Liver (tissue), 9 donors: Measurements from ENCODE around the gene POC1A. TPM values are rescaled to one million over a fixed set of nuclear protein-coding genes. Genes with fewer than 3 reads are reported as not detected.

Experiments used
- DNase-seq: peaks from one replicate; pipeline ENCODE4 v3.0.0-alpha.2; 2017; ENCODE audit warnings: low spot score
- H3K27ac ChIP-seq, 2 donors: one replicate each; pipeline ENCODE4 v1.7.0; 2013; ENCODE audit warnings: inconsistent platforms in 2 of 2, low read length in 2 of 2, control low read depth in 1 of 2, low read depth in 1 of 2, mild to moderate bottlenecking in 1 of 2
- H3K27me3 ChIP-seq, 4 donors: one replicate each; pipeline versions ENCODE4 v1.6.1 to v1.7.0; 2013; ENCODE audit warnings: low read length in 3 of 4, inconsistent platforms in 1 of 4, mild to moderate bottlenecking in 1 of 4, moderate library complexity in 1 of 4; ENCODE audit not compliant: control insufficient read depth in 4 of 4, insufficient read depth in 4 of 4
- H3K36me3 ChIP-seq, 4 donors: one replicate each; pipeline versions ENCODE4 v1.6.1 to v1.7.0; 2013; ENCODE audit warnings: low read length in 3 of 4, mild to moderate bottlenecking in 3 of 4, low read depth in 1 of 4, moderate library complexity in 1 of 4; ENCODE audit not compliant: control insufficient read depth in 4 of 4, insufficient read depth in 3 of 4
- H3K4me1 ChIP-seq, 4 donors: one replicate each; pipeline versions ENCODE4 v1.6.1 to v1.7.0; 2013; ENCODE audit warnings: low read length in 3 of 4, mild to moderate bottlenecking in 3 of 4, moderate library complexity in 1 of 4; ENCODE audit not compliant: control insufficient read depth in 4 of 4, insufficient read depth in 4 of 4
- H3K4me3 ChIP-seq, 3 donors: one replicate each; pipeline versions ENCODE4 v1.6.1 to v1.7.0; 2013; ENCODE audit warnings: low read length in 3 of 3, control low read depth in 1 of 3, low read depth in 1 of 3, mild to moderate bottlenecking in 1 of 3
- H3K9ac ChIP-seq, 2 donors: one replicate each; pipeline ENCODE4 v1.7.0; 2013; ENCODE audit warnings: low read length in 2 of 2, mild to moderate bottlenecking in 2 of 2, moderate library complexity in 2 of 2, control low read depth in 1 of 2, low read depth in 1 of 2
- H3K9me3 ChIP-seq, 4 donors: one replicate each; pipeline versions ENCODE4 v1.6.1 to v1.7.0; 2013; ENCODE audit warnings: low read length in 3 of 4; ENCODE audit not compliant: control insufficient read depth in 4 of 4
- EGR1 ChIP-seq, 2 donors: IDR thresholded peaks; 2 replicates each; pipeline ENCODE4 v1.6.1; 2016 to 2018; ENCODE audit warnings: antibody characterized with exemption in 2 of 2, low read depth in 2 of 2
- FOXA1 ChIP-seq: IDR thresholded peaks from 2 replicates; pipeline ENCODE4 v1.6.1; 2016; ENCODE audit warnings: antibody characterized with exemption
- FOXA2 ChIP-seq: IDR thresholded peaks from 2 replicates; pipeline ENCODE4 v1.6.1; 2016; ENCODE audit warnings: antibody characterized with exemption
- GABPA ChIP-seq, 2 donors: IDR thresholded peaks in 1 of 2; conservative IDR thresholded peaks in 1 of 2; 2 replicates each; pipeline ENCODE4 v1.6.1; 2016; ENCODE audit warnings: antibody characterized with exemption in 2 of 2, mild to moderate bottlenecking in 1 of 2, moderate library complexity in 1 of 2
- HNF4G ChIP-seq: IDR thresholded peaks from 2 replicates; pipeline ENCODE4 v1.6.1; 2016; ENCODE audit warnings: antibody characterized with exemption
- JUND ChIP-seq, 2 donors: IDR thresholded peaks; 2 replicates each; pipeline ENCODE4 v1.6.1; 2016; ENCODE audit warnings: antibody characterized with exemption in 2 of 2
- NR2F2 ChIP-seq: IDR thresholded peaks from 2 replicates; pipeline ENCODE4 v1.6.1; 2016; ENCODE audit warnings: antibody characterized with exemption
- RAD21 ChIP-seq, 2 donors: IDR thresholded peaks; 2 replicates each; pipeline ENCODE4 v1.6.1; 2016; ENCODE audit warnings: antibody characterized with exemption in 2 of 2, mild to moderate bottlenecking in 2 of 2
- RXRA ChIP-seq, 2 donors: IDR thresholded peaks; 2 replicates each; pipeline ENCODE4 v1.6.1; 2017 to 2018; ENCODE audit warnings: antibody characterized with exemption in 2 of 2, mild to moderate bottlenecking in 1 of 2
- SP1 ChIP-seq: IDR thresholded peaks from 2 replicates; pipeline ENCODE4 v1.6.1; 2018; ENCODE audit warnings: antibody characterized with exemption, mild to moderate bottlenecking
- WGBS: extraction: QIAGEN DNeasy Blood & Tissue Kit; methylation state at CpG from one replicate; pipeline ENCODE4 v1.1.7; 2013; 5-methylcytosine and 5-hydroxymethylcytosine counted together
- polyA plus RNA-seq, 2 donors: library from polyadenylated mRNA; stranded (reverse) in 1 of 2; unstranded in 1 of 2; fragments of 200-250 nt in 1 of 2; fragments of >200 nt in 1 of 2; fragmentation: Nextera tagmentation in 1 of 2; extraction: Ambion mirVana in 1 of 2; gene quantifications; one replicate each; pipeline versions ENCODE4 v1.2.1 to v1.2.3, GENCODE V29; 2013 to 2015
- total RNA-seq, 2 donors: library from RNA; depleted of rRNA; stranded (reverse); fragments of >200 nt; gene quantifications; one replicate each; pipeline ENCODE4 v1.2.3, GENCODE V29; 2014
- TF ChIP-seq, protein P1 (sequence below): fragments of 150-350 bp; IDR thresholded peaks from 2 replicates; pipeline ENCODE4 v1.5.1; 2017; ENCODE audit warnings: improper control_type of control experiment, low read depth, low read length; ENCODE audit not compliant: missing input control
- TF ChIP-seq, protein P2 (sequence below): IDR thresholded peaks from 2 replicates; pipeline ENCODE4 v1.6.1; 2016; ENCODE audit warnings: antibody characterized with exemption
- TF ChIP-seq, protein P3 (sequence below): IDR thresholded peaks from 2 replicates; pipeline ENCODE4 v1.6.1; 2016; ENCODE audit warnings: antibody characterized with exemption
- TF ChIP-seq, protein P4 (sequence below): IDR thresholded peaks from 2 replicates; pipeline ENCODE4 v1.6.1; 2016; ENCODE audit warnings: antibody characterized with exemption
- TF ChIP-seq, protein P5 (sequence below): IDR thresholded peaks from 2 replicates; pipeline ENCODE4 v1.6.1; 2016; ENCODE audit warnings: antibody characterized with exemption, mild to moderate bottlenecking
- donor health status: healthy.
- donor health status: healthy.
- donor health status: healthy.
- donor health status: healthy.
- donor health status: healthy.

POC1A gene
- total and polyA plus RNA-seq, 4 donors: 1.4 to 12.7 (median 4.8) TPM

DNA sequence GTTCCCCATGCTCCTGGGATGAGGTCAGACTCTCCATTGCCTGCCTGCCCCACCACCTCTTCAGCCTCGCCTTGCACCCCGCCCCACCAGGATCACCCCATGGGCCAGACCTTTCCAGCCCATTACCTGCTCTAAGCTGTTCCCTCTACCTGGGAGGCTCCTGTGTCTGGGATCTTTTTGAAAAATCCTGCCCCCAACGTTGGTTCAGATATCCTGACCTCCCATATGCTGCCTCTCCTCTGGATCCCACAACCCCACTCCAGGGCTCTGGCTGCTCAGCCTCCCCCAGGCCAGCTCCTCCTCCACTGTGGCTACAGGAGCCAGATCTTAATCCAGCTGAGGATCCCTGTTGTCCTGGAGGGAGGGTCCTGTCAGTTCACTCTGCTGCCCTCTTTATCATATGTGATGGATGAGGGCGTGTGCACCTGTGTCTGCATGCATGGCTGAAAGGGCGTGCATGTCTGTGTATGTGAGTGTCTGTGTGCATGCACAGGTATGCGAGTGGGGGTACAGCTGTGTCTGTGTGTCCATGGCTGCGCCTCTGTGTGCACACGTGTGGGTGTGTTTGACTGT is 22.0 kb upstream of the POC1A start:
- Histone ChIP-seq H3K9ac (peak overlapping the region in 1 of 2 donors; percentile 71), H3K4me1 (peaks cover 12 to 27% (median 22%) of the 10 kb centered on the region in 4 donors), H3K4me3 (no peak overlapping the region), H3K27me3 (no peaks in the 10 kb centered on the region), H3K36me3 (no peaks in the 10 kb centered on the region), H3K27ac (peak overlapping the region; percentile 91 to 97), H3K9me3 (no peaks in the 10 kb centered on the region)
- TF ChIP-seq RAD21 (IDR thresholded peaks at IDR 0.05) (no peak), NR2F2 (no peak), HNF4G (no peak), JUND (IDR thresholded peaks at IDR 0.05) (no peak), GABPA (IDR thresholded peaks at IDR 0.05 in 1 of 2, conservative IDR thresholded peaks at IDR 0.05 in 1 of 2) (no peak), FOXA1 (no peak), FOXA2 (no peak), EGR1 (IDR thresholded peaks at IDR 0.05; ENCODE audit: low read depth in 2 of 2) (no peak), RXRA (IDR thresholded peaks at IDR 0.05) (no peak), SP1 (no peak)
- TF ChIP-seq, protein P1, sequence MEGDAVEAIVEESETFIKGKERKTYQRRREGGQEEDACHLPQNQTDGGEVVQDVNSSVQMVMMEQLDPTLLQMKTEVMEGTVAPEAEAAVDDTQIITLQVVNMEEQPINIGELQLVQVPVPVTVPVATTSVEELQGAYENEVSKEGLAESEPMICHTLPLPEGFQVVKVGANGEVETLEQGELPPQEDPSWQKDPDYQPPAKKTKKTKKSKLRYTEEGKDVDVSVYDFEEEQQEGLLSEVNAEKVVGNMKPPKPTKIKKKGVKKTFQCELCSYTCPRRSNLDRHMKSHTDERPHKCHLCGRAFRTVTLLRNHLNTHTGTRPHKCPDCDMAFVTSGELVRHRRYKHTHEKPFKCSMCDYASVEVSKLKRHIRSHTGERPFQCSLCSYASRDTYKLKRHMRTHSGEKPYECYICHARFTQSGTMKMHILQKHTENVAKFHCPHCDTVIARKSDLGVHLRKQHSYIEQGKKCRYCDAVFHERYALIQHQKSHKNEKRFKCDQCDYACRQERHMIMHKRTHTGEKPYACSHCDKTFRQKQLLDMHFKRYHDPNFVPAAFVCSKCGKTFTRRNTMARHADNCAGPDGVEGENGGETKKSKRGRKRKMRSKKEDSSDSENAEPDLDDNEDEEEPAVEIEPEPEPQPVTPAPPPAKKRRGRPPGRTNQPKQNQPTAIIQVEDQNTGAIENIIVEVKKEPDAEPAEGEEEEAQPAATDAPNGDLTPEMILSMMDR: no peak
- TF ChIP-seq, protein P2, sequence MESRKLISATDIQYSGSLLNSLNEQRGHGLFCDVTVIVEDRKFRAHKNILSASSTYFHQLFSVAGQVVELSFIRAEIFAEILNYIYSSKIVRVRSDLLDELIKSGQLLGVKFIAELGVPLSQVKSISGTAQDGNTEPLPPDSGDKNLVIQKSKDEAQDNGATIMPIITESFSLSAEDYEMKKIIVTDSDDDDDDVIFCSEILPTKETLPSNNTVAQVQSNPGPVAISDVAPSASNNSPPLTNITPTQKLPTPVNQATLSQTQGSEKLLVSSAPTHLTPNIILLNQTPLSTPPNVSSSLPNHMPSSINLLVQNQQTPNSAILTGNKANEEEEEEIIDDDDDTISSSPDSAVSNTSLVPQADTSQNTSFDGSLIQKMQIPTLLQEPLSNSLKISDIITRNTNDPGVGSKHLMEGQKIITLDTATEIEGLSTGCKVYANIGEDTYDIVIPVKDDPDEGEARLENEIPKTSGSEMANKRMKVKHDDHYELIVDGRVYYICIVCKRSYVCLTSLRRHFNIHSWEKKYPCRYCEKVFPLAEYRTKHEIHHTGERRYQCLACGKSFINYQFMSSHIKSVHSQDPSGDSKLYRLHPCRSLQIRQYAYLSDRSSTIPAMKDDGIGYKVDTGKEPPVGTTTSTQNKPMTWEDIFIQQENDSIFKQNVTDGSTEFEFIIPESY: no peak
- TF ChIP-seq, protein P3, sequence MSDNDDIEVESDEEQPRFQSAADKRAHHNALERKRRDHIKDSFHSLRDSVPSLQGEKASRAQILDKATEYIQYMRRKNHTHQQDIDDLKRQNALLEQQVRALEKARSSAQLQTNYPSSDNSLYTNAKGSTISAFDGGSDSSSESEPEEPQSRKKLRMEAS: no peak
- TF ChIP-seq, protein P4, sequence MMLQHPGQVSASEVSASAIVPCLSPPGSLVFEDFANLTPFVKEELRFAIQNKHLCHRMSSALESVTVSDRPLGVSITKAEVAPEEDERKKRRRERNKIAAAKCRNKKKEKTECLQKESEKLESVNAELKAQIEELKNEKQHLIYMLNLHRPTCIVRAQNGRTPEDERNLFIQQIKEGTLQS: no peak
- TF ChIP-seq, protein P5, sequence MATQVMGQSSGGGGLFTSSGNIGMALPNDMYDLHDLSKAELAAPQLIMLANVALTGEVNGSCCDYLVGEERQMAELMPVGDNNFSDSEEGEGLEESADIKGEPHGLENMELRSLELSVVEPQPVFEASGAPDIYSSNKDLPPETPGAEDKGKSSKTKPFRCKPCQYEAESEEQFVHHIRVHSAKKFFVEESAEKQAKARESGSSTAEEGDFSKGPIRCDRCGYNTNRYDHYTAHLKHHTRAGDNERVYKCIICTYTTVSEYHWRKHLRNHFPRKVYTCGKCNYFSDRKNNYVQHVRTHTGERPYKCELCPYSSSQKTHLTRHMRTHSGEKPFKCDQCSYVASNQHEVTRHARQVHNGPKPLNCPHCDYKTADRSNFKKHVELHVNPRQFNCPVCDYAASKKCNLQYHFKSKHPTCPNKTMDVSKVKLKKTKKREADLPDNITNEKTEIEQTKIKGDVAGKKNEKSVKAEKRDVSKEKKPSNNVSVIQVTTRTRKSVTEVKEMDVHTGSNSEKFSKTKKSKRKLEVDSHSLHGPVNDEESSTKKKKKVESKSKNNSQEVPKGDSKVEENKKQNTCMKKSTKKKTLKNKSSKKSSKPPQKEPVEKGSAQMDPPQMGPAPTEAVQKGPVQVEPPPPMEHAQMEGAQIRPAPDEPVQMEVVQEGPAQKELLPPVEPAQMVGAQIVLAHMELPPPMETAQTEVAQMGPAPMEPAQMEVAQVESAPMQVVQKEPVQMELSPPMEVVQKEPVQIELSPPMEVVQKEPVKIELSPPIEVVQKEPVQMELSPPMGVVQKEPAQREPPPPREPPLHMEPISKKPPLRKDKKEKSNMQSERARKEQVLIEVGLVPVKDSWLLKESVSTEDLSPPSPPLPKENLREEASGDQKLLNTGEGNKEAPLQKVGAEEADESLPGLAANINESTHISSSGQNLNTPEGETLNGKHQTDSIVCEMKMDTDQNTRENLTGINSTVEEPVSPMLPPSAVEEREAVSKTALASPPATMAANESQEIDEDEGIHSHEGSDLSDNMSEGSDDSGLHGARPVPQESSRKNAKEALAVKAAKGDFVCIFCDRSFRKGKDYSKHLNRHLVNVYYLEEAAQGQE: no peak
- WGBS: 93% methylated on average over 8 of the region's 8 CpGs
- DNase-seq: no peak
